Amygdala (tissue), 56 donors: Measurements from ENCODE around the gene NSUN3.
"Not testable (repeated sequence)": the region's sequence is repeated elsewhere in the genome, so short reads cannot be mapped to it uniquely, and the experiment has no call there.

Source experiments
- DNase-seq, 56 donors: peaks; one replicate each; lab custom pipeline; 2025; lab: John Stamatoyannopoulos, UW

NSUN3 gene

DNA sequence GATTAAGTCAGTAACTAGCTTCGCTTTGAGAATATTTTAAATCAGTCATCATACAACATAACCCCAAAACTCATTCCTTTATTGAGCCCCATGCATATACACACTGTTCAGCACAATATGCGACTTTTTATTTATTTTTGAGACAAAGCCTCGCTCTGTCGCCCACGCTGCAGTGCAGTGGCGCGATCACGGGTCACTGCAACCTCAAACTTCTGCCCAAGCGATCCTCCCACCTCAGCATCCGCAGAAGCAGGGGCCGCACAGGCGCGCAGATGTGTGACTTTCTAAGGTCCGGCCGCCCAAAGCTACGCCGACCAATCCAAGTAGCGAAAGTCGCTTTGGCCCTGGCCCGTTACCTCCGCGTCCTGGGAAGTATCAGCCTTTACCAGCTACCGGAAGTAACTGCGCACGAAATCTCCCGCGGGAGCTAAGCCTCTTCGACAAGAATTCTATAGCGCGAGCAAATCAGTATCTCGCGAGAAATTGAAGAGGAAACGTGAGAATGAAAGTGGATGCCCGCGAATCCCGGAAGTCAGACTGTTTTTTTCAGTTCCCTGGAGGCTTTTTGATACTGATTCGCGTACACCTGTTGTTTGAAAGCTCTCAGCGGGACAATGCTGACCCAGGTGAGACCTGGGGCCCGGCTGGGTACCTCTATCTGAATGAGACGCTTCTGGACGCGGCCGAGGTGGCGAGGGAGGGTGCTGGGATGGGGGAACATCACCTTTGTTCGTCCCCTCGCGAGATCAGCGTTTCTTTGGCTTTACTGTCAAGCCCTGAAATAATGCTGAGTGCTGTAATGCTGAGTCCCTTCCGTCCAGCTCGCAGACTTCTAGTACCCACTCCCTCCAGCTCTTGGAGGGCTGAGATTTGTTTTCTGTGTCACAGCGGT is at the start of gene NSUN3, which contains the start of gene DHFR2:
TSS of gene NSUN3 (plus strand) at position 549 of the 892 bp plus-strand sequence. CDS start at position 615, 66 bp downstream.
TSS of gene DHFR2 (minus strand) at position 404 of the 892 bp plus-strand sequence. CDS start 1,405 bp downstream, outside the sequence.
- peak in 55 of 56 donors; percentile 18 to 88 (median 74) for DNase-seq

DNA sequence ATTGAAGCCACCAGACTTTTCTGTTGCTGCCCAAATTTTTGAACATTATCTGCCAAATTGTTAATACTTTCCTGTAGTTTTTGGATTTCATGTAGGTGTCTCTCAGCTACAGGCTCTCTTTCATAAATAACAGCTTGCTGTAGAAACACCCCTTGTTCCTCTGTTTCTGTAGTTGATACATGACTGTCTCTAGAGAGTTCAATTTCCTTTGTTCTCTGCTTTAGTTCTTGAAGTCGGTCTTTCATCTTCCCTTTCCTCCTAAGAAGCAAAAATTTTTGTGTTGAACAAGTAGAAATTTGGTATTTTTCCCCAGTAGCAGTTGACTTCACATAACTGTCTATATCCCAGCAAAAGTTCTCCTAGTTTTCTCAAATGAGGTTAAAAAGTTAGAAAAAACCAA is 47.8 kb upstream of the NSUN3 start:
- no peak for DNase-seq

DNA sequence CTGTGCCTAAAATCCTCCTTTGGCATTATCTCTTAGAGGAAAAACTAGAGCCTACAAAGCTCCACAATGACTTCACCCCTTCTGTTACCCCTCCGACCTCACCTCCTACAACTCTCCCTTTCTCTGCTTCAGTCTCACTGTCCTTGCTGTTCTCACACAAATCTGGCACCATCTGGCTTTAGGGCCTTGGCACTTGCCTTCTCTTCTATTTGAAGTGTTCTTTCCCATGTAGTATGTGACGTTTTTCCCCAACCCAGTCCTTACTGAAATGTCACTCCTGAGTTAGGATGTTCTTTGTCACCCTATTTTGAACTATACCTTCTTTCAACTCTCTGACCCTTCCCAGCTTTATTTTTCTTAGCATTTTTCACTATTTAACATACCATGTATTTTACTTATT is 43.2 kb upstream of the NSUN3 start:
- no peak for DNase-seq

GRCh38 chr3:94020293-94020692 is 42.6 kb upstream of the NSUN3 start:
- no peak for DNase-seq

- DNase-seq, result no peak
These were observed 38.5 kb upstream of the NSUN3 start for GRCh38 chr3:94024385-94024784.

DNA sequence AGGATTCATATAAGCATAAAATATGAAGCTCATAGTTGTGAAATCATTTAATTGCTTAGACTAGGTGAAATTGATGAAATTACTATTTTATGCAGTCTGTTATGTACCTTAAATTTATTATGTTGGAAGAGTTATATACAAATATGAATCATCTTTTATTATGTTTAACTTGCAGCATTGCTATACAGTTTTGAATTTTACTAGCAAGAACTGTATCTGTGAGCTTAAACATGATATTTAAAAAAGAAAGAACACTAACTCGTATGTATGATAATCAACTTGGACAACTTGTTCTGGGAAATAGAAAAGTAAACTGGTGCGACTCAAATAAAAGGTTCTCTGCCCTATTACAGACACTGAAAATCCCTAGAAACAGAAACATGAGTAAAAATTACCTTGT is 36.2 kb upstream of the NSUN3 start:
- no peak for DNase-seq

DNA sequence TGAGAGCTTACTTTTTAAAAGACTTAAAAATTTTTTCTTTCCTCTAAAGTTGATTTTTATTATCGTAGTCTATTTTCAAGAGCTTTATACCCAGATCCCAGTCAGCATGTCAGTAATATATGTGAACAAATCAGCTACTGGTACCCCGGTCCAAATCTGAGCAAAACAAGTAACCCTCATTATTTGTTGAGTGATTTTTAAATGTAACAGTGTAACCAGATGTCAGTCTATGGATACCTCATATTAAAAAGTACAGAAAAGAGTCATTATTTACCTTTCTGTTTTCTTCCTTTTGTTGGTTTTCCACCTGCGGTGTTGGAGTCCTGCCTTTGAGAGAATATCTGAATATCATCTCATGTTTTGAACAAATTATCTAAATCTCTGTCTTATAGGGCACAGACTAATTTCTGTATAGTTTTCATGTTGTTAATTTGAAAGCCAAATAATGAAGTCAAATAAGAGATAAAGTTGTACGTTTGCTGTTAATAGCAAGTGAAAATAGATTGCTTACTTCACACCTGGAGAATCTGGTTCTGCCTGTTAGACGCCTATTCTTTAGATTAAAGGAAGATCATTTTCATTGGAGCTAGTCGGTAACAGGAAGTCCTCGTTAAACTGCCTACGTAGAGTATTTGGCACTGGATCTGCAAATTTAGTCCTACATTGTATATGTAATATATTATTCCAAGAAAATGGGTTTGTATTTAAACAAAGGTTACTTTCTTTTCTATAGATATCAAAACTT is 34.6 kb upstream of the NSUN3 start, which contains the start of gene STX19:
TSS of gene STX19 (minus strand) at position 505 of the 745 bp plus-strand sequence. CDS start 13,328 bp downstream, outside the sequence.
- no peak for DNase-seq

DNA sequence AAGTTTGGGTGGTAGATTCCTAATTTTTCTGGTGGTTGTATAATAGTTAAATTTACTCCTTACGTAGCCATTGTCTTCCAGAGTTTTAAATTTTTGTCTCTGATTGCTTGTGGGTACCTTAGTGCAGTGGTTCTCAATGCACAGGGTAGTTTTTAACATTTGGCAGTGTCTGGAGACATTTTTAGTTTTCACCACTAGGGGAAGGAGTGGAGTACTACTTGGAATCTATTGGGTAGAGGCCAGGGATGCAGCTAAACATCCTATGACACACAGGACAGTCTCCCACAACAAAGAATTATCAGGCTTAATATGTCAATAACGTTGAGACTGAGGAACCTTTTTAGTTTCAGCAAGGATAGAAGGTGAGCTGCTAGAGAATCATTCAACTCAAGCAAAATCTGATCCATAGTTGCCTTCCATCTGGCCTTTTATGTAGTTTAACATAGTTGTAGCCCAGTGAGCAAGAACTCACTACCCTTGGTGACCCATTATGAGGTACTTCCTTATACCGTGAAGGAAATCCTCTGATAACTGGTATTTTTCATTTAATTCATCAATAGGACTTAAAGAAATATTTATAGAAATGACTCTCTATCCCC is 25.9 kb upstream of the NSUN3 start:
- no peak for DNase-seq

DNA sequence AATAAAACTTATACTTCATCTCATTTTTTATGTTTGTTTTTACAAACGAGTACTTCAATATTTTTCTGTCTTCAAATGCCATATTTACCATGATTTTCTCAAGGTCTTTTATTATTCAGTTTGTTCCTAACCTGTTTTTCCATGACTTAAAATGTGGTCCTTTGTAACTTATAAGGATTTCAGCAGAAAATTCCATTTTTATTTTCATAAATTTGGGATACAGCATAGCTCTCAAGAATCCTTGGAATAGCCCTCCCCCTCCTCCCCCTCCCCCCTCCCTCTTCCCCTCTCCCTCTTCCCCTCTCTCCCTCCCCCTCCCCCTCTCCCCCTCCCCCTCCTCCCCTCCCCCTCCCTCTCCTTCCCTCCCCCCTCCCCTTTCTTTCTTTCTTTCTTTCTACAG is 19.6 kb upstream of the NSUN3 start:
- DNase-seq, result no peak

GRCh38 chr3:94044100-94044936 is 18.5 kb upstream of the NSUN3 start:
- DNase-seq, result not testable (repeated sequence)

DNA sequence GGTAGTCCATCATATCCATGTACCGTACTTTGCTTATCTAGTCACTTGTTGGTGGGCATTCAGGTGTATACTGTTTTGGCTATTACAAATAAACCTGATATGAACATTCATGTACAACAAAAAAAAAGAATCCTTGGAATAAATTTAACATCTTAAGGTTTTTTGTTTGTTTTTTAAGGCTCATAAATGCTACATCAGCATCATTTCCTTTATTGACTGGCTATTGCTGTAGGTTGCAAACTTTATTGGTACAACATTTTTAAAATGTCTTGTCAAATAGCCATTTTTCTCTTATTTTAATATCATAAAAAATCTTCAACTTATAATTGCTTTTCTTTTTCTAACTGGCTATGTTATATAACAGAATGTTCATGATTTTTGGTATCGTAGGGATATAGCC is 16.3 kb upstream of the NSUN3 start:
- no peak for DNase-seq

GRCh38 chr3:94049267-94049666 is 13.6 kb upstream of the NSUN3 start:
- DNase-seq, result no peak

DNA sequence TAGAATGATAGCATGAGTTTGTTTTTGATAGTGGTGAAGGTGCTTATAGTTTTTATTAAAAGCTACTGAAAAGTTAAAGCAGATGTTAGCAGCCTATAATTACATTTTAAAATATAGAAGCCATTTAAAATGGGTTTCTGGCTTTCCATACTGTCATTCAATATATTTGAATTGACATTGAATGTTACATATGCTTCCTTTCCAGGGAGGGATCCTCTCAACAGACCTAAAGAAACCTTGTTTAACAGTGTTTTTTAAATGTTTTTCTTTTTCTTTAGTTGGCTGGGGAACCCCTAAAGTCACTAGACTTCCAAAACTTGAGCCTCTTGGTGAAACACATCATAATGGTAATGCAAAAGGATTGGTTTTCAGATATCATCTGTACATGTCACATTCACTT is 12.3 kb upstream of the NSUN3 start:
- DNase-seq, result no peak

- DNase-seq, result no peak
These were observed 1.6 kb upstream of the NSUN3 start for GRCh38 chr3:94061297-94061696.

DNA sequence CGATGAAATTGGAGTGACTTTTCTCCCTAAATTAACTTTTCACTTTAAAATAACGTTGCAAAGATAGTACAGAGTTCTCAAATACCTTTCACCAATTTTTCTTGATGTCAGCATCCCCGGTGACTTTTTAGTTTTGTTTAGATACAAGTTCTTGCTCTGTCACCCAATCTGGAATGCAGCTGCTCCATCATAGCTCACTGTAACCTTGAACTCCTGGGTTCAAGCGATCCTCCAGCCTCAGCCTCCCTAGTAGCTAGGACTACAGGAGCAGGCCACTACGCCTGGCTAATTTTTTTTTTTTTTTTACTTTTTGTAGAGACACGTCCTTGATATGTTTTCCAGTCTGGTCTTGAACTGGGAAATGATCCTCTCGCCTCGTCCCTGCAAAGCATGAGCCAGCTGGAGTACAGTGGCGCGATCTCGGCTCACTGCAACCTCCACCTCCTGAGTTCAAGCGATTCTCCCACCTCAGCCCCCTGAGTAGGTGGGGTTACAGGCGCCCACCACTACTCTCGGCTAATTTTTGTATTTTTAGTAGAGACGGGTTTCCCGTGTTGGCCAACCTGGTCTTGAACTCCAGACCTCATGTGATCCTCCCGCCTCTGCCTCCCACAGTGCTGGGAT is 747 bp downstream of the NSUN3 start:
- DNase-seq, result no peak

GRCh38 chr3:94064243-94064860 is 1.5 kb downstream of the NSUN3 start:
- DNase-seq, result no peak

DNA sequence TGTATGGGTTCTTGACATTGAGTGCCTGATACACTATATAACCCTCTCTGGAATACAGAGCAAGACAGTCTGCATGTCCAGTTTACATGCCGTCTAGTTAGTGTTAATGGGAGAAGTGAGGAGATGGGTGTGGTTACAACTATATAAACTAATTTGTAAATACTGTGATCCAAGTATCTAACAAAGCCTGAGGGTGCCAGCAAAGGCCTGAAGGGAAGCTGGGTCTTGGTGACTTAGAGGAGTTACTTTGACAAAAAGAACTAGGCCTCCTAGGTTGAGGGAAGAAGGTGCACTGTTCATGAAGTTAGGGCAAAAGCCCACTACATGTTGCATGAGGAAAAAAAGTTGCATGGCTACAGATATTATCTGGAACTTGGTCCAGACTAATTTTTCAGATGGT is 2.3 kb downstream of the NSUN3 start:
- no peak for DNase-seq

- DNase-seq, result no peak
These were observed 3.1 kb downstream of the NSUN3 start for GRCh38 chr3:94065819-94066480.
